Dedifferentiated amniotic fluid mesenchymal stem cell (primary cell): ENCODE results near the gene IL22.
A peak's percentile ranks its signal among the peaks of the same experiment; 100 is the strongest.
"Not testable (repeated sequence)": the region's sequence is repeated elsewhere in the genome, so short reads cannot be mapped to it uniquely, and the experiment has no call there.

Source experiments
- DNase-seq: peaks from one replicate; pipeline ENCODE4 v3.0.0-alpha.2; 2016; ENCODE audit errors: extremely low spot score

Gene IL22

GRCh38 chr12:68229956-68230355 is 23.4 kb downstream of the IL22 start:
- no peak for DNase-seq

- no peak for DNase-seq
Observed at GRCh38 chr12:68227356-68227755, 26.0 kb downstream of the IL22 start.

- DNase-seq: no peak
Observed at GRCh38 chr12:68225576-68226476, 27.6 kb downstream of the IL22 start, which contains the start of gene IL26. TSS of gene IL26 (minus strand) at chr12:68225810. CDS start at chr12:68225756, 54 bp downstream.

GRCh38 chr12:68224613-68225285 is 28.7 kb downstream of the IL22 start:
- peak; percentile 17 for DNase-seq

GRCh38 chr12:68223067-68223747 is 30.2 kb downstream of the IL22 start:
- DNase-seq: peak; percentile 89

- no peak for DNase-seq
Observed at GRCh38 chr12:68222326-68222725, 31.1 kb downstream of the IL22 start.

- no peak for DNase-seq
Observed at GRCh38 chr12:68221497-68221896, 31.9 kb downstream of the IL22 start.

GRCh38 chr12:68210875-68211274 is 42.5 kb downstream of the IL22 start:
- DNase-seq: no peak

- DNase-seq: not testable (repeated sequence)
Observed at GRCh38 chr12:68209048-68209728, 44.2 kb downstream of the IL22 start.

GRCh38 chr12:68207276-68207675 is 46.1 kb downstream of the IL22 start:
- DNase-seq: no peak

- DNase-seq: no peak
Observed at GRCh38 chr12:68206446-68206845, 47.0 kb downstream of the IL22 start.

GRCh38 chr12:68203460-68203875 is 49.9 kb downstream of the IL22 start:
- no peak for DNase-seq

- no peak for DNase-seq
Observed at GRCh38 chr12:68200854-68201253, 52.5 kb downstream of the IL22 start.

- DNase-seq: no peak
Observed at GRCh38 chr12:68199127-68199526, 54.3 kb downstream of the IL22 start.

- DNase-seq: no peak
Observed at GRCh38 chr12:68198507-68199086, 54.8 kb downstream of the IL22 start.
